ENCODE data around the gene WDR1.

DNA sequence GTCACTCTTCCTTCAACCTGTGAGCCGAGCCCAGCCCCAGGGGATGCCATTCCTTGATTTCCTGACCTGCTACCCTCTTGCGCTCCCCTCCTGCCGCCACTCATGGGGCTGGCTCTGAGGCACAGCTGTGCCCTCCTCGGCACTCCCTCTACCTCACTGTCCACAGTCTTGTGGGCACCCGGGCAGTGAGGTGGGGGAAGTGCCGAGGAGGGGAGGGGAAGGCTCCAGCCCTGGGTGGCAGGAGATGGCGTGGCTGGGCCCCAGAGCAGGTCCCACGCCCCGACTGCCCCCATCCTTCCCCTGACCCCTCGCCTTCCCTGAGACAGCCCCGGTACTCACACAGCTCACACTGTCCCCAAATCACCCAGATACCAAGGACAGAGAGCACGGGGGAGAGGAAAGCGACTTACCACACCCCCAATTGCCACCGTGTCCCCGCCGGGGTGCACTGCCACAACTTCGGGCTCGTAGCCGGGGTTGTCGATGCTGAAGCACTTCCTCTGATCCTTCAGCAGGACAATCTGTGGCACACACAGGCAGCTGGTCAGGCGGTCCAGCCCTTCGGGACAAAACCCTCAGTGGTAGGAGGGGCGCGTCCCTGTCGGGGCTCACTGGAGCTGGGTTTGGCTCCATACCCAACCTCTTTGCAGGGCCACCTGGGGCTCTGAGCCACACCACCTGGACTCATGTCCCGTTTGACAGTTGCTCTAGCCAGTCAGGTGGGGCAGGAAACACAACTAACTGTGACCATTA is 37.9 kb downstream of the WDR1 start:
- TF ChIP-seq CTCF (IDR thresholded peaks at IDR 0.05) (no peak), POLR2A (IDR thresholded peaks at IDR 0.05) (no peak)

Data from thyroid gland (tissue), 4 donors.